BLaER1 treated with 17β-estradiol and CSF1 and Interleukin-3, amounts not matched to agents 10 nM and 100 nM (cell line): Measurements from ENCODE around the gene PFKFB1.

Source experiments
- H3K27ac ChIP-seq, 11 experiments: shearing (Covaris generic); formaldehyde crosslinking; 2 replicates each; pipeline ENCODE4 v1.8.1; 2022
- H3K27me3 ChIP-seq, 11 experiments: shearing (Covaris generic); formaldehyde crosslinking; 2 replicates each; pipeline ENCODE4 v1.8.1; 2022
- H3K36me3 ChIP-seq, 11 experiments: shearing (Covaris generic); formaldehyde crosslinking; 2 replicates each; pipeline ENCODE4 v1.8.1; 2022
- H3K4me1 ChIP-seq, 10 experiments: shearing (Covaris generic); formaldehyde crosslinking; 2 replicates each; pipeline ENCODE4 v1.8.1; 2022
- H3K4me2 ChIP-seq, 11 experiments: shearing (Covaris generic); formaldehyde crosslinking; 2 replicates each; pipeline ENCODE4 v1.8.1; 2022
- H3K4me3 ChIP-seq, 10 experiments: shearing (Covaris generic); formaldehyde crosslinking; 2 replicates each; pipeline ENCODE4 v1.8.1; 2022
- H3K9ac ChIP-seq, 11 experiments: shearing (Covaris generic); formaldehyde crosslinking; 2 replicates each; pipeline ENCODE4 v1.8.1; 2022
- H3K9me3 ChIP-seq, 11 experiments: shearing (Covaris generic); formaldehyde crosslinking; replicated peaks in 1 of 11; 2 replicates each; pipeline ENCODE4 v1.8.1; 2022
- H4K20me1 ChIP-seq, 11 experiments: shearing (Covaris generic); formaldehyde crosslinking; 2 replicates each; pipeline ENCODE4 v1.8.1; 2022
- Cebpa-rat ChIP-seq, 11 experiments: shearing (Covaris generic); IDR thresholded peaks; 2 replicates each; pipeline ENCODE4 v1.8.1; 2022

The PFKFB1 gene

GRCh38 chrX:54934890-54935289, 59.1 kb downstream of the PFKFB1 start:
- Histone ChIP-seq H3K9me3 (no peaks in the 10 kb centered on the region), H3K36me3 (no peaks in the 10 kb centered on the region), H3K27me3 (peaks cover 63 to 86% (median 74%) of the 10 kb centered on the region in 11 experiments), H3K27ac (no peak overlapping the region), H3K9ac (no peak overlapping the region), H4K20me1 (peaks cover 0 to 7% (median 0%) of the 10 kb centered on the region in 11 experiments; a peak in 1 of 22 replicates), H3K4me1 (no peaks in the 10 kb centered on the region), H3K4me2 (no peak overlapping the region), H3K4me3 (no peak overlapping the region)
- TF ChIP-seq Cebpa-rat (IDR thresholded peaks at IDR 0.05) = no peak

GRCh38 chrX:54934058-54934457, 59.9 kb downstream of the PFKFB1 start:
- Histone ChIP-seq H3K4me2 (no peak overlapping the region), H3K9me3 (peaks cover 0 to 5% (median 0%) of the 10 kb centered on the region in 11 experiments; a peak in 2 of 22 replicates), H3K4me3 (no peak overlapping the region), H4K20me1 (peaks cover 0 to 7% (median 0%) of the 10 kb centered on the region in 11 experiments; a peak in 2 of 22 replicates), H3K4me1 (no peaks in the 10 kb centered on the region), H3K36me3 (no peaks in the 10 kb centered on the region), H3K27ac (no peak overlapping the region), H3K9ac (no peak overlapping the region), H3K27me3 (peaks cover 63 to 84% (median 74%) of the 10 kb centered on the region in 11 experiments)
- no peak for TF ChIP-seq Cebpa-rat (IDR thresholded peaks at IDR 0.05)

DNA sequence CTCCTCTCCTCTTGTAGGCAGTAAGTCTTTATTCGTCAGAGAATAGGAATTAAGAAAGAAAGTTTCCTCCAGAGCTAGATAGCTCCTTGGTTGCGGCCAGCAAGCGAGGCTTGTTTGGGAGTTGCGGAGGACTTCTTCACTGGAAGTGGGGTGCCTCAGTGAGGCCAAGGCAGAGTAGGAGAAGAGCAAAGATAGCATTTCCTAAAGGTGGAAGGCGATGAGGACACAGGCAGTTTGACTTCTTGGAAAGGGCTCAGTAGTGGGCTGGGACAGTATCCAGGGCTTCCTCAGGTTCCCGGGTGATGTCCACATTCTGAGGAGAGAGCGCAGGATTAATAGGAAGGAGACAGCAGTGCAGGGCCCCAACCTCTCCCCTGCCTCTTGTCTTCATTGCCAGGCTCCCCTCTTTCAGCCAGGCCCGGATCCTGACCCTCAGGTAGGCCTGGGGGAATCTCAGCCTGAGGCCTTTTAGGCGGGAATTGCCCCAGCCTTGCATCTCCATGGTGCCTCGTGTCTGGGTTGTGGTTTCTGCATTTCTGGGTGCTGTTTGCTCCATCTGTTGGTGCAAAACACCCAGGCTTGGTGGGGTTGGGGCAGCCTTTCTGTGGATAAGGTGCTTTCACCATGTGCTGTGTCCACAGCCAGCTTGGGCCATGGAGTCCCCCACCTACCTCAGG, 60.7 kb downstream of the PFKFB1 start:
- H3K4me2 ChIP-seq = no peak overlapping the region
- H3K4me1 ChIP-seq = no peaks in the 10 kb centered on the region
- H3K9me3 ChIP-seq = peaks cover 0 to 7% (median 0%) of the 10 kb centered on the region in 11 experiments; a peak in 2 of 22 replicates
- H3K27me3 ChIP-seq = peaks cover 63 to 84% (median 76%) of the 10 kb centered on the region in 11 experiments
- peaks cover 0 to 7% (median 0%) of the 10 kb centered on the region in 11 experiments; a peak in 2 of 22 replicates for H4K20me1 ChIP-seq
- no peak for TF ChIP-seq Cebpa-rat (IDR thresholded peaks at IDR 0.05)
- H3K9ac ChIP-seq = no peak overlapping the region
- no peak overlapping the region for H3K4me3 ChIP-seq
- H3K27ac ChIP-seq = no peak overlapping the region
- H3K36me3 ChIP-seq = no peaks in the 10 kb centered on the region

- Histone ChIP-seq H3K4me3 (no peak overlapping the region), H3K9me3 (peaks cover 0 to 17% (median 0%) of the 10 kb centered on the region in 11 experiments; a peak in 5 of 22 replicates), H3K9ac (no peak overlapping the region), H3K4me2 (no peak overlapping the region), H3K36me3 (no peaks in the 10 kb centered on the region), H3K27me3 (peaks cover 52 to 77% (median 62%) of the 10 kb centered on the region in 11 experiments), H4K20me1 (peaks cover 0 to 7% (median 0%) of the 10 kb centered on the region in 11 experiments; a peak in 2 of 22 replicates), H3K27ac (no peak overlapping the region), H3K4me1 (peaks cover 0 to 8% (median 0%) of the 10 kb centered on the region in 10 experiments; a peak in 1 of 20 replicates)
- no peak for TF ChIP-seq Cebpa-rat (IDR thresholded peaks at IDR 0.05)
These were observed 62.9 kb downstream of the PFKFB1 start for GRCh38 chrX:54931107-54931506.

DNA sequence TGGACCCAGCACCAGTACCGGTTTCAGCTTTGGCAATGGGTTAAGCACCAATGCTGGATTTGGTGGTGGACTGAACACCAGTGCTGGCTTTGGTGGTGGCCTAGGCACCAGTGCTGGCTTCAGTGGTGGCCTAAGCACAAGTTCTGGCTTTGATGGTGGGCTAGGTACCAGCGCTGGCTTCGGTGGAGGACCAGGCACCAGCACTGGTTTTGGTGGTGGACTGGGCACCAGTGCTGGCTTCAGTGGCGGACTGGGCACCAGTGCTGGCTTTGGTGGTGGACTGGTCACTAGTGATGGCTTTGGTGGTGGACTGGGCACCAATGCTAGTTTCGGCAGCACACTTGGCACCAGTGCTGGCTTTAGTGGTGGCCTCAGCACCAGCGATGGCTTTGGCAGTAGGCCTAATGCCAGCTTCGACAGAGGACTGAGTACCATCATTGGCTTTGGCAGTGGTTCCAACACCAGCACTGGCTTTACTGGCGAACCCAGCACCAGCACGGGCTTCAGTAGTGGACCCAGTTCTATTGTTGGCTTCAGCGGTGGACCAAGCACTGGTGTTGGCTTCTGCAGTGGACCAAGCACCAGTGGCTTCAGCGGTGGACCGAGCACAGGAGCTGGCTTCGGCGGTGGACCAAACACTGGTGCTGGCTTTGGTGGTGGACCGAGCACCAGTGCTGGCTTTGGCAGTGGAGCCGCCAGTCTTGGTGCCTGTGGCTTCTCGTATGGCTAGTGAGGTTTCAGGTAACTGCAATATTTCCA, 63.5 kb downstream of the PFKFB1 start:
- no peak overlapping the region for H3K4me3 ChIP-seq
- no peak overlapping the region for H3K4me2 ChIP-seq
- no peak overlapping the region for H3K9ac ChIP-seq
- H3K9me3 ChIP-seq = peaks cover 0 to 17% (median 0%) of the 10 kb centered on the region in 11 experiments; a peak in 5 of 22 replicates
- H4K20me1 ChIP-seq = peaks cover 0 to 7% (median 0%) of the 10 kb centered on the region in 11 experiments; a peak in 2 of 22 replicates
- H3K27ac ChIP-seq = no peak overlapping the region
- peaks cover 0 to 8% (median 0%) of the 10 kb centered on the region in 10 experiments; a peak in 1 of 20 replicates for H3K4me1 ChIP-seq
- H3K36me3 ChIP-seq = no peaks in the 10 kb centered on the region
- no peak for TF ChIP-seq Cebpa-rat (IDR thresholded peaks at IDR 0.05)
- H3K27me3 ChIP-seq = peaks cover 48 to 78% (median 60%) of the 10 kb centered on the region in 11 experiments

DNA sequence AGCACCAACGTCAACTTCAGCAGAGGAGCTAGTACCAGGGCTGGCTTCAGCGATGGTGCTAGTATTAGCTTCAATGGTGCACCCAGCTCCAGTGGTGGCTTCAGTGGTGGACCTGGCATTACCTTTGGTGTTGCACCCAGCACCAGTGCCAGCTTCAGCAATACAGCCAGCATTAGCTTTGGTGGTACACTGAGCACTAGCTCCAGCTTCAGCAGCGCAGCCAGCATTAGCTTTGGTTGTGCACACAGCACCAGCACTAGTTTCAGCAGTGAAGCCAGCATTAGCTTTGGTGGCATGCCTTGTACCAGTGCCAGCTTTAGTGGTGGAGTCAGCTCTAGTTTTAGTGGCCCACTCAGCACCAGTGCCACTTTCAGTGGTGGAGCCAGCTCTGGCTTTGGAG, 65.1 kb downstream of the PFKFB1 start:
- Histone ChIP-seq H3K4me2 (no peak overlapping the region), H3K9ac (no peak overlapping the region), H4K20me1 (peaks cover 0 to 7% (median 0%) of the 10 kb centered on the region in 11 experiments; a peak in 2 of 22 replicates), H3K27me3 (peaks cover 36 to 77% (median 59%) of the 10 kb centered on the region in 11 experiments; a peak in 21 of 22 replicates), H3K4me3 (no peak overlapping the region), H3K9me3 (peaks cover 0 to 17% (median 0%) of the 10 kb centered on the region in 11 experiments; a peak in 5 of 22 replicates), H3K36me3 (no peaks in the 10 kb centered on the region), H3K4me1 (peaks cover 0 to 8% (median 0%) of the 10 kb centered on the region in 10 experiments; a peak in 1 of 20 replicates), H3K27ac (no peak overlapping the region)
- TF ChIP-seq Cebpa-rat (IDR thresholded peaks at IDR 0.05) = no peak

DNA sequence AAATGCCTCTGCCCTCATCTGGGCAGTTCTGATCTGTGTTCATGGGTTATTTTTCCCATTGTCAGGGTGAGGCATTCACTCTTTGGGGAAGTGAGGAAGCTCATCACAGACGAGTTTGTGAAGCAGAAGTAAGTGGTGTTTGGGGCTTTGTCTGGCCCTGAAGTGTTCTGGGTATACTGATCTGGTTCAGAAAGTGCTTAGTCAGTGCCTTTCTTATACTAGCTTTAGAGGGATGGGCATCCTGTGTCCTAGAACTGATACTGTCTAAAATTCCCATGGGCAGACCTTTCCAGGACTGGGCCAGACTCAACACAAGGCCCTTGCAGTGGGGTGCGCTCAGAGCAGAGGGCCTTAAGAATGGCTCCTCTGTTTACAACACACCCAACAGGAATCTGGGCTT, 67.0 kb downstream of the PFKFB1 start:
- peaks cover 0 to 7% (median 0%) of the 10 kb centered on the region in 11 experiments; a peak in 3 of 22 replicates for H4K20me1 ChIP-seq
- peaks cover 0 to 17% (median 0%) of the 10 kb centered on the region in 11 experiments; a peak in 5 of 22 replicates for H3K9me3 ChIP-seq
- TF ChIP-seq Cebpa-rat (IDR thresholded peaks at IDR 0.05) = no peak
- peaks cover 19 to 77% (median 58%) of the 10 kb centered on the region in 11 experiments; a peak in 21 of 22 replicates for H3K27me3 ChIP-seq
- no peak overlapping the region for H3K4me2 ChIP-seq
- H3K9ac ChIP-seq = no peak overlapping the region
- H3K4me1 ChIP-seq = peaks cover 0 to 8% (median 0%) of the 10 kb centered on the region in 10 experiments; a peak in 1 of 20 replicates
- H3K4me3 ChIP-seq = no peak overlapping the region
- H3K36me3 ChIP-seq = no peaks in the 10 kb centered on the region
- no peak overlapping the region for H3K27ac ChIP-seq

- H3K27me3 ChIP-seq = peaks cover 16 to 72% (median 59%) of the 10 kb centered on the region in 11 experiments
- no peaks in the 10 kb centered on the region; a peak in 1 of 22 replicates for H4K20me1 ChIP-seq
- no peak overlapping the region for H3K27ac ChIP-seq
- no peaks in the 10 kb centered on the region for H3K36me3 ChIP-seq
- H3K4me1 ChIP-seq = peaks cover 0 to 8% (median 0%) of the 10 kb centered on the region in 10 experiments; a peak in 1 of 20 replicates
- no peak overlapping the region for H3K4me2 ChIP-seq
- H3K9ac ChIP-seq = no peak overlapping the region
- H3K9me3 ChIP-seq = peaks cover 8 to 23% (median 12%) of the 10 kb centered on the region in 11 experiments; a peak in 16 of 22 replicates
- no peak overlapping the region for H3K4me3 ChIP-seq
- TF ChIP-seq Cebpa-rat (IDR thresholded peaks at IDR 0.05) = no peak
These were observed 70.6 kb downstream of the PFKFB1 start for GRCh38 chrX:54923376-54923775.

GRCh38 chrX:54922547-54922946, 71.4 kb downstream of the PFKFB1 start:
- peaks cover 16 to 72% (median 59%) of the 10 kb centered on the region in 11 experiments for H3K27me3 ChIP-seq
- no peaks in the 10 kb centered on the region for H3K36me3 ChIP-seq
- no peak overlapping the region for H3K4me3 ChIP-seq
- H3K9me3 ChIP-seq = peaks cover 8 to 18% (median 12%) of the 10 kb centered on the region in 11 experiments; a peak in 16 of 22 replicates
- no peaks in the 10 kb centered on the region; a peak in 1 of 22 replicates for H4K20me1 ChIP-seq
- peaks cover 0 to 8% (median 0%) of the 10 kb centered on the region in 10 experiments; a peak in 1 of 20 replicates for H3K4me1 ChIP-seq
- H3K4me2 ChIP-seq = no peak overlapping the region
- TF ChIP-seq Cebpa-rat (IDR thresholded peaks at IDR 0.05) = no peak
- no peak overlapping the region for H3K9ac ChIP-seq
- H3K27ac ChIP-seq = no peak overlapping the region
